Hepatocyte (in vitro differentiated cells): ENCODE data around the gene MUCL3.

ENCODE experiments used
- EZH2 ChIP-seq: fragments of 200-600 bp; sonication (generic); IDR thresholded peaks from 2 replicates; pipeline ENCODE4 v1.6.1; 2016; ENCODE audit warnings: antibody characterized with exemption, mild to moderate bottlenecking, borderline replicate concordance
- TF ChIP-seq, protein P1 (sequence below): fragments of 200-600 bp; sonication (generic); IDR thresholded peaks from 2 replicates; pipeline ENCODE4 v1.5.1; 2016; ENCODE audit warnings: antibody characterized with exemption, mild to moderate bottlenecking; ENCODE audit not compliant: poor library complexity

DNA sequence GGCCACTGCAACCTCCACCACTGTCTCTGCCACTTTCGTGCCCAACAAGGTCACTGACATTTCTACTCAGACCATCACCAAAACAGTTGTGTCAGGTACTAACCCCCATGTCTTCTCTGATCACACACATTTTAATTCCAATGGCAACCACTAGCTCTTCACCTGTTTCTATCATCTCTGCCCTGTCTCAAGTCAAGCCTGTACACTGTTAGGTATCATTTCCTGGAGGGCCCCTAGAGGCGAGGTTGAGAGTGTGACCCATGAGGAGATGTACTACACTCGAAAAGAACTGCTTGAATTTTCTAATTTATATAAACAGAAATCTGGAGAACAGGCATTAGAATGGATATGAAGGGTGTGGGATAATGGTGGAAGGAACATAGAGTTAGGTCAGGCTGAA is 25.4 kb downstream of the MUCL3 start:
- TF ChIP-seq, protein P1, sequence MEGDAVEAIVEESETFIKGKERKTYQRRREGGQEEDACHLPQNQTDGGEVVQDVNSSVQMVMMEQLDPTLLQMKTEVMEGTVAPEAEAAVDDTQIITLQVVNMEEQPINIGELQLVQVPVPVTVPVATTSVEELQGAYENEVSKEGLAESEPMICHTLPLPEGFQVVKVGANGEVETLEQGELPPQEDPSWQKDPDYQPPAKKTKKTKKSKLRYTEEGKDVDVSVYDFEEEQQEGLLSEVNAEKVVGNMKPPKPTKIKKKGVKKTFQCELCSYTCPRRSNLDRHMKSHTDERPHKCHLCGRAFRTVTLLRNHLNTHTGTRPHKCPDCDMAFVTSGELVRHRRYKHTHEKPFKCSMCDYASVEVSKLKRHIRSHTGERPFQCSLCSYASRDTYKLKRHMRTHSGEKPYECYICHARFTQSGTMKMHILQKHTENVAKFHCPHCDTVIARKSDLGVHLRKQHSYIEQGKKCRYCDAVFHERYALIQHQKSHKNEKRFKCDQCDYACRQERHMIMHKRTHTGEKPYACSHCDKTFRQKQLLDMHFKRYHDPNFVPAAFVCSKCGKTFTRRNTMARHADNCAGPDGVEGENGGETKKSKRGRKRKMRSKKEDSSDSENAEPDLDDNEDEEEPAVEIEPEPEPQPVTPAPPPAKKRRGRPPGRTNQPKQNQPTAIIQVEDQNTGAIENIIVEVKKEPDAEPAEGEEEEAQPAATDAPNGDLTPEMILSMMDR = no peak
- no peak for TF ChIP-seq EZH2
